NCI-H1092 treated with DMSO at 0.1 percent for 48 hours (cell line): ENCODE measurements around the gene CCZ1B.
"Not testable (repeated sequence)": the region's sequence is repeated elsewhere in the genome, so short reads cannot be mapped to it uniquely, and the experiment has no call there.

ENCODE experiments used
- DNase-seq: peaks from one replicate; lab custom pipeline; 2025; lab: John Stamatoyannopoulos, UW

The CCZ1B gene

GRCh38 chr7:6826151-6826550, at the start of gene CCZ1B:
Gene CCZ1B (minus strand): TSS chr7:6826275. CDS start chr7:6826197, 78 bp downstream.
- DNase-seq, result peak; percentile 59

- DNase-seq, result not testable (repeated sequence)
Measured at GRCh38 chr7:6875022-6875421, 48.9 kb upstream of the CCZ1B start.

GRCh38 chr7:6872246-6872945, 46.3 kb upstream of the CCZ1B start:
- DNase-seq, result not testable (repeated sequence)

GRCh38 chr7:6871421-6872144, 45.5 kb upstream of the CCZ1B start:
- not testable (repeated sequence) for DNase-seq

GRCh38 chr7:6864751-6865150, 38.7 kb upstream of the CCZ1B start:
- DNase-seq, result not testable (repeated sequence)

- DNase-seq, result not testable (repeated sequence)
Measured at GRCh38 chr7:6864188-6864587, 38.1 kb upstream of the CCZ1B start.

- DNase-seq, result not testable (repeated sequence)
Measured at GRCh38 chr7:6862876-6863275, 36.8 kb upstream of the CCZ1B start.

GRCh38 chr7:6857721-6858314, 31.7 kb upstream of the CCZ1B start:
- DNase-seq, result peak; percentile 46

GRCh38 chr7:6855563-6856131, 29.6 kb upstream of the CCZ1B start:
- DNase-seq, result not testable (repeated sequence)

GRCh38 chr7:6854747-6855562, 28.9 kb upstream of the CCZ1B start:
- DNase-seq, result not testable (repeated sequence)

GRCh38 chr7:6853681-6854080, 27.6 kb upstream of the CCZ1B start:
- not testable (repeated sequence) for DNase-seq

GRCh38 chr7:6849127-6849526, 23.1 kb upstream of the CCZ1B start:
- DNase-seq, result not testable (repeated sequence)

GRCh38 chr7:6847751-6848150, 21.7 kb upstream of the CCZ1B start:
- DNase-seq, result not testable (repeated sequence)

GRCh38 chr7:6845971-6846449, 19.9 kb upstream of the CCZ1B start:
- not testable (repeated sequence) for DNase-seq

GRCh38 chr7:6843654-6844053, 17.6 kb upstream of the CCZ1B start:
- DNase-seq, result not testable (repeated sequence)

- DNase-seq, result not testable (repeated sequence)
Measured at GRCh38 chr7:6843092-6843491, 17.0 kb upstream of the CCZ1B start.

- DNase-seq, result not testable (repeated sequence)
Measured at GRCh38 chr7:6842278-6842921, 16.3 kb upstream of the CCZ1B start.

GRCh38 chr7:6837081-6837480, 11.0 kb upstream of the CCZ1B start:
- not testable (repeated sequence) for DNase-seq

GRCh38 chr7:6835521-6835920, 9.4 kb upstream of the CCZ1B start:
- DNase-seq, result not testable (repeated sequence)

- no peak for DNase-seq
Measured at GRCh38 chr7:6833636-6834035, 7.6 kb upstream of the CCZ1B start.
